HepG2 (cell line): ENCODE measurements around the gene ABCB9. TPM values are rescaled to one million over a fixed set of nuclear protein-coding genes. Genes with fewer than 3 reads are reported as not detected.
A peak's percentile ranks its signal among the peaks of the same experiment; 100 is the strongest.

Experiments used
- AGO2 ChIP-seq: fragments of 200-400 bp; formaldehyde crosslinking; optimal IDR thresholded peaks from 2 replicates; pipeline ENCODE3; 2017; ENCODE audit warnings: mild to moderate bottlenecking, low read depth, low read length, moderate library complexity
- HNF4G ChIP-seq, 2 experiments: sonication (generic) in 1 of 2; formaldehyde crosslinking in 1 of 2; IDR thresholded peaks; 2 replicates each; pipeline versions ENCODE4 v1.4.0 to v1.6.1; 2011 to 2020; ENCODE audit warnings: borderline replicate concordance in 2 of 2, low read depth in 2 of 2, mild to moderate bottlenecking in 2 of 2, low read length in 1 of 2, missing genetic modification reagents in 1 of 2, moderate library complexity in 1 of 2
- MEF2D ChIP-seq: sonication (generic); formaldehyde crosslinking; IDR thresholded peaks from 2 replicates; pipeline ENCODE4 v1.5.1; 2020; ENCODE audit warnings: mild to moderate bottlenecking, missing genetic modification reagents
- PHF21A ChIP-seq: sonication (generic); formaldehyde crosslinking; IDR thresholded peaks from 2 replicates; pipeline ENCODE4 v1.5.0; 2020; ENCODE audit warnings: mild to moderate bottlenecking, missing genetic modification reagents
- RXRB ChIP-seq: IDR thresholded peaks from 2 replicates; pipeline ENCODE4 v1.6.1; 2016; ENCODE audit warnings: borderline replicate concordance, missing genetic modification reagents, missing compliant biosample characterization
- SIX1 ChIP-seq: sonication (generic); formaldehyde crosslinking; IDR thresholded peaks from 2 replicates; pipeline ENCODE4 v1.4.0; 2020; ENCODE audit warnings: missing genetic modification reagents, borderline replicate concordance
- SIX4 ChIP-seq: sonication (generic); formaldehyde crosslinking; IDR thresholded peaks from 2 replicates; pipeline ENCODE4 v1.4.0; 2020; ENCODE audit warnings: missing genetic modification reagents
- SMARCC2 ChIP-seq: fragments of 450-650 bp; IDR thresholded peaks from 2 replicates; pipeline ENCODE4 v1.6.1; 2017; ENCODE audit warnings: antibody characterized with exemption, mild to moderate bottlenecking
- SRY ChIP-seq: sonication (generic); formaldehyde crosslinking; IDR thresholded peaks from 2 replicates; pipeline ENCODE4 v1.8.0; 2022; ENCODE audit warnings: mild to moderate bottlenecking, missing genetic modification reagents
- ZFYVE20 ChIP-seq: sonication (generic); formaldehyde crosslinking; IDR thresholded peaks from 2 replicates; pipeline ENCODE4 v1.8.0; 2023; ENCODE audit warnings: low read depth, mild to moderate bottlenecking, moderate library complexity, missing genetic modification reagents, borderline replicate concordance
- ZKSCAN5 ChIP-seq: sonication (generic); formaldehyde crosslinking; IDR thresholded peaks from 2 replicates; pipeline ENCODE4 v1.5.1; 2020; ENCODE audit warnings: mild to moderate bottlenecking, missing genetic modification reagents
- ZNF224 ChIP-seq: sonication (generic); formaldehyde crosslinking; IDR thresholded peaks from 2 replicates; pipeline ENCODE4 v1.5.0; 2020; ENCODE audit warnings: mild to moderate bottlenecking, missing genetic modification reagents
- ZNF264 ChIP-seq: sonication (generic); formaldehyde crosslinking; IDR thresholded peaks from 2 replicates; pipeline ENCODE4 v1.4.0; 2020; ENCODE audit warnings: missing genetic modification reagents
- ZNF292 ChIP-seq: sonication (generic); formaldehyde crosslinking; IDR thresholded peaks from 2 replicates; pipeline ENCODE4 v1.8.1; 2022; ENCODE audit warnings: mild to moderate bottlenecking, low read depth, missing genetic modification reagents, borderline replicate concordance
- ZNF441 ChIP-seq: sonication (generic); formaldehyde crosslinking; IDR thresholded peaks from 2 replicates; pipeline ENCODE4 v1.7.0; 2021; ENCODE audit warnings: missing genetic modification reagents, borderline replicate concordance
- polyA plus RNA-seq, 8 experiments: library from polyadenylated mRNA; depleted of rRNA in 3 of 8; stranded (reverse) in 7 of 8; unstranded in 1 of 8; fragments of >200 nt; fragmentation: Illumina TruSeq in 4 of 8; extraction: Trizol in 4 of 8; gene quantifications; 2 replicates each; pipeline versions ENCODE4 v1.2.1 to v1.2.3, GENCODE V29; 2011 to 2016; ENCODE audit warnings: low read depth in 4 of 8, missing spikeins in 1 of 8, mixed read lengths in 1 of 8; ENCODE audit not compliant: insufficient read depth in 1 of 8
- total RNA-seq, 5 experiments: library from RNA; depleted of rRNA; stranded (reverse); fragments of >200 nt; fragmentation: Illumina TruSeq; extraction: Trizol; gene quantifications; 2 replicates each; pipeline ENCODE4 v1.2.3, GENCODE V29; 2016; ENCODE audit warnings: low read depth in 1 of 5
- TF ChIP-seq, protein P1 (sequence below), 2 experiments: IDR thresholded peaks; 2 replicates each; pipeline ENCODE4 v1.6.1; 2011 to 2012; ENCODE audit warnings: low read length in 2 of 2, borderline replicate concordance in 1 of 2, low read depth in 1 of 2, mild to moderate bottlenecking in 1 of 2, moderate library complexity in 1 of 2
- TF ChIP-seq, protein P2 (sequence below): sonication (generic); formaldehyde crosslinking; IDR thresholded peaks from 2 replicates; pipeline ENCODE4 v1.4.0; 2020; ENCODE audit warnings: missing genetic modification reagents

Gene ABCB9
- total and polyA plus RNA-seq, 2 of the 13 experiments (the other 11 are each of a cell fraction or from before 2014, with no cell fraction given) = 5.1 to 6.0 TPM

DNA sequence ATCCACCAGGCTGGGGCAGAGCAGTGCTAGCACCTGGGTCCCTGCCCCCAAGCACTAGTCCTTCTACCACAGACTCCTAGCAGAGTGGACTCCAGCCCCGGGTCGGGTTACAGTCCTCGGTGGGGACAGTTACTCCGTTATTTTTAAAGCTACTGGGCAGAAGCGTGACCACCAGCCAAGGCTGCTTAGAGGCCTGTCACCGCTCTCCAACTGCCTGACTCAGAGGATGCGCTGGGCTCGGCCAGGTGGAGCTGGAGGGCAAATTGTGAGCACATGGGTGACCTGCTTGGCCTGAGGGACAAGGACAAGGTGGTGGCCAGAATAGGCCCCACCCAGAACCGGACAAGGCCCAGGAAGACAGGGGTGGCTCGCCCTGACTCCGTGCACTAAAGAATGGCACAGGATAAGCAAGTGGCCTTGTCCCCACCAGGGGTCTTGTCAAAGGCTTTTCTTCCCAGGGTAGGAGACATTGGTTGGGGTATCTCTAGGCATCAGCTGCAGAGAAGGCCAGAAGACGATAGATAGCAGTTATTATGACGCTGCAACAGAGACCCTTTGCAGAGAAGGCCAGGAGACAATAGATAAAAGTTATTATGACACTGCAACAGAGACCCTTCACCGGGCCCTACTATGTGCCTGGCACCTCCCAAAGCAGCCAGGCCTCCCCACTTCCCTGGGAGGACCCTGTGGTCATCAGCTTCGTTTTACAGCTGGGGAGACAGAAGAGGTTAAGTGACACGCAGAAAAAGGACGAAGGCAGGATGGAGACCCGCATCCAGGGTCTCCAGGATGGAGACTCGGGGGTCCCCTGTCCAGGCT lies 1.6 kb downstream of the ABCB9 start (continued):
- no peak for TF ChIP-seq ZFYVE20 (CRISPR knock-in tag)
- TF ChIP-seq RXRB (CRISPR knock-in tag) = 0 out of 2 replicates have a peak, but pooled peaks have one; percentile 28
- peak; percentile 90 for TF ChIP-seq SIX4 (CRISPR knock-in tag)
- TF ChIP-seq ZNF292 (CRISPR knock-in tag) = peak; percentile 34; the same call in 1 of the 2 replicates
- 0 out of 2 replicates have a peak, but pooled peaks have one; percentile 33 for TF ChIP-seq MEF2D
- TF ChIP-seq ZNF264 (CRISPR knock-in tag) = peak; percentile 50; the same call in 1 of the 2 replicates
- TF ChIP-seq, protein P1, sequence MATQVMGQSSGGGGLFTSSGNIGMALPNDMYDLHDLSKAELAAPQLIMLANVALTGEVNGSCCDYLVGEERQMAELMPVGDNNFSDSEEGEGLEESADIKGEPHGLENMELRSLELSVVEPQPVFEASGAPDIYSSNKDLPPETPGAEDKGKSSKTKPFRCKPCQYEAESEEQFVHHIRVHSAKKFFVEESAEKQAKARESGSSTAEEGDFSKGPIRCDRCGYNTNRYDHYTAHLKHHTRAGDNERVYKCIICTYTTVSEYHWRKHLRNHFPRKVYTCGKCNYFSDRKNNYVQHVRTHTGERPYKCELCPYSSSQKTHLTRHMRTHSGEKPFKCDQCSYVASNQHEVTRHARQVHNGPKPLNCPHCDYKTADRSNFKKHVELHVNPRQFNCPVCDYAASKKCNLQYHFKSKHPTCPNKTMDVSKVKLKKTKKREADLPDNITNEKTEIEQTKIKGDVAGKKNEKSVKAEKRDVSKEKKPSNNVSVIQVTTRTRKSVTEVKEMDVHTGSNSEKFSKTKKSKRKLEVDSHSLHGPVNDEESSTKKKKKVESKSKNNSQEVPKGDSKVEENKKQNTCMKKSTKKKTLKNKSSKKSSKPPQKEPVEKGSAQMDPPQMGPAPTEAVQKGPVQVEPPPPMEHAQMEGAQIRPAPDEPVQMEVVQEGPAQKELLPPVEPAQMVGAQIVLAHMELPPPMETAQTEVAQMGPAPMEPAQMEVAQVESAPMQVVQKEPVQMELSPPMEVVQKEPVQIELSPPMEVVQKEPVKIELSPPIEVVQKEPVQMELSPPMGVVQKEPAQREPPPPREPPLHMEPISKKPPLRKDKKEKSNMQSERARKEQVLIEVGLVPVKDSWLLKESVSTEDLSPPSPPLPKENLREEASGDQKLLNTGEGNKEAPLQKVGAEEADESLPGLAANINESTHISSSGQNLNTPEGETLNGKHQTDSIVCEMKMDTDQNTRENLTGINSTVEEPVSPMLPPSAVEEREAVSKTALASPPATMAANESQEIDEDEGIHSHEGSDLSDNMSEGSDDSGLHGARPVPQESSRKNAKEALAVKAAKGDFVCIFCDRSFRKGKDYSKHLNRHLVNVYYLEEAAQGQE (IDR thresholded peaks at IDR 0.05; ENCODE audit: borderline replicate concordance in 1 of 2, low read depth in 1 of 2, low read length in 2 of 2) = no peak
- no peak for TF ChIP-seq SMARCC2
- 0 out of 2 replicates have a peak, but pooled peaks have one; percentile 43 for TF ChIP-seq SRY (CRISPR knock-in tag)
- TF ChIP-seq, protein P2, sequence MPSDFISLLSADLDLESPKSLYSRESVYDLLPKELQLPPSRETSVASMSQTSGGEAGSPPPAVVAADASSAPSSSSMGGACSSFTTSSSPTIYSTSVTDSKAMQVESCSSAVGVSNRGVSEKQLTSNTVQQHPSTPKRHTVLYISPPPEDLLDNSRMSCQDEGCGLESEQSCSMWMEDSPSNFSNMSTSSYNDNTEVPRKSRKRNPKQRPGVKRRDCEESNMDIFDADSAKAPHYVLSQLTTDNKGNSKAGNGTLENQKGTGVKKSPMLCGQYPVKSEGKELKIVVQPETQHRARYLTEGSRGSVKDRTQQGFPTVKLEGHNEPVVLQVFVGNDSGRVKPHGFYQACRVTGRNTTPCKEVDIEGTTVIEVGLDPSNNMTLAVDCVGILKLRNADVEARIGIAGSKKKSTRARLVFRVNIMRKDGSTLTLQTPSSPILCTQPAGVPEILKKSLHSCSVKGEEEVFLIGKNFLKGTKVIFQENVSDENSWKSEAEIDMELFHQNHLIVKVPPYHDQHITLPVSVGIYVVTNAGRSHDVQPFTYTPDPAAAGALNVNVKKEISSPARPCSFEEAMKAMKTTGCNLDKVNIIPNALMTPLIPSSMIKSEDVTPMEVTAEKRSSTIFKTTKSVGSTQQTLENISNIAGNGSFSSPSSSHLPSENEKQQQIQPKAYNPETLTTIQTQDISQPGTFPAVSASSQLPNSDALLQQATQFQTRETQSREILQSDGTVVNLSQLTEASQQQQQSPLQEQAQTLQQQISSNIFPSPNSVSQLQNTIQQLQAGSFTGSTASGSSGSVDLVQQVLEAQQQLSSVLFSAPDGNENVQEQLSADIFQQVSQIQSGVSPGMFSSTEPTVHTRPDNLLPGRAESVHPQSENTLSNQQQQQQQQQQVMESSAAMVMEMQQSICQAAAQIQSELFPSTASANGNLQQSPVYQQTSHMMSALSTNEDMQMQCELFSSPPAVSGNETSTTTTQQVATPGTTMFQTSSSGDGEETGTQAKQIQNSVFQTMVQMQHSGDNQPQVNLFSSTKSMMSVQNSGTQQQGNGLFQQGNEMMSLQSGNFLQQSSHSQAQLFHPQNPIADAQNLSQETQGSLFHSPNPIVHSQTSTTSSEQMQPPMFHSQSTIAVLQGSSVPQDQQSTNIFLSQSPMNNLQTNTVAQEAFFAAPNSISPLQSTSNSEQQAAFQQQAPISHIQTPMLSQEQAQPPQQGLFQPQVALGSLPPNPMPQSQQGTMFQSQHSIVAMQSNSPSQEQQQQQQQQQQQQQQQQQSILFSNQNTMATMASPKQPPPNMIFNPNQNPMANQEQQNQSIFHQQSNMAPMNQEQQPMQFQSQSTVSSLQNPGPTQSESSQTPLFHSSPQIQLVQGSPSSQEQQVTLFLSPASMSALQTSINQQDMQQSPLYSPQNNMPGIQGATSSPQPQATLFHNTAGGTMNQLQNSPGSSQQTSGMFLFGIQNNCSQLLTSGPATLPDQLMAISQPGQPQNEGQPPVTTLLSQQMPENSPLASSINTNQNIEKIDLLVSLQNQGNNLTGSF (CRISPR knock-in tag) = no peak
- no peak for TF ChIP-seq AGO2
- peak; percentile 93; the same call in 1 of the 2 replicates for TF ChIP-seq SIX1
- TF ChIP-seq ZNF441 (CRISPR knock-in tag) = no peak
- TF ChIP-seq HNF4G (IDR thresholded peaks at IDR 0.05; ENCODE audit: borderline replicate concordance, low read depth, low read length) = 0 out of 2 replicates have a peak, but pooled peaks have one; percentile 36
- no peak for TF ChIP-seq HNF4G (CRISPR knock-in tag; IDR thresholded peaks at IDR 0.05; ENCODE audit: borderline replicate concordance, low read depth)
- no peak for TF ChIP-seq ZKSCAN5 (CRISPR knock-in tag)
- no peak for TF ChIP-seq ZNF224 (CRISPR knock-in tag)
- peak; percentile 44; the same call in 1 of the 2 replicates for TF ChIP-seq PHF21A (CRISPR knock-in tag)
